ENCODE measurements around the gene SENP2.

- TF ChIP-seq E2F4 (CRISPR knock-in tag; IDR thresholded peaks at IDR 0.05; ENCODE audit: low read depth) (no peak), ATF3 (IDR thresholded peaks at IDR 0.05) (no peak), ATF3 (CRISPR knock-in tag; conservative IDR thresholded peaks at IDR 0.05) (no peak), SNAPC5 (CRISPR knock-in tag; IDR thresholded peaks at IDR 0.05) (no peak), ZNF695 (CRISPR knock-in tag; IDR thresholded peaks at IDR 0.05) (no peak), BRCA1 (IDR thresholded peaks at IDR 0.05) (no peak), BRCA1 (CRISPR knock-in tag; IDR thresholded peaks at IDR 0.05) (no peak), PML (IDR thresholded peaks at IDR 0.05; ENCODE audit: low read length) (no peak), ETV6 (IDR thresholded peaks at IDR 0.05; ENCODE audit: borderline replicate concordance in 1 of 2, low read depth in 2 of 2, low read length in 1 of 2) (no peak), ETV6 (CRISPR knock-in tag; IDR thresholded peaks at IDR 0.05; ENCODE audit: borderline replicate concordance) (no peak)
Observed at GRCh38 chr3:185583925-185584324, 2.2 kb upstream of the SENP2 start.
